Activated B cell treated with CpG ODN at 0.5 μM for 24 hours (primary cell): ENCODE measurements around the gene SH3RF3. TPM values are rescaled to one million over a fixed set of nuclear protein-coding genes. Genes with fewer than 3 reads are reported as not detected.

ENCODE experiments used
- ATAC-seq: fragments of 200-7000 bp; cut with Tn5 transposase; one replicate; pipeline ENCODE4 v1.10.0; 2021; ENCODE audit warnings: low read depth, mild to moderate bottlenecking, moderate library complexity
- CTCF ChIA-PET: fragments of 350-600 bp; sonication (Branson Sonifier 250); formaldehyde crosslinking; loops from one replicate; lab custom pipeline; 2021; ENCODE audit warnings: antibody characterized with exemption; lab: Charles Lee
- POLR2A ChIA-PET: fragments of 350-600 bp; sonication (Branson Sonifier 250); formaldehyde crosslinking; loops from one replicate; lab custom pipeline; 2021; ENCODE audit warnings: antibody characterized with exemption; lab: Charles Lee
- DNase-seq: peaks from one replicate; pipeline ENCODE4 v3.0.0; 2022
- H3K27ac Mint-ChIP-seq: one replicate; pipeline ENCODE4 v1.8.0; 2020; ENCODE audit warnings: mixed read lengths
- H3K27me3 Mint-ChIP-seq: one replicate; pipeline ENCODE4 v1.8.0; 2021; ENCODE audit warnings: mixed read lengths
- H3K36me3 Mint-ChIP-seq: one replicate; pipeline ENCODE4 v1.8.0; 2021; ENCODE audit warnings: low read depth, mixed read lengths
- H3K4me1 Mint-ChIP-seq: one replicate; pipeline ENCODE4 v1.8.0; 2021; ENCODE audit warnings: mixed read lengths
- H3K4me3 Mint-ChIP-seq: one replicate; pipeline ENCODE4 v1.8.0; 2020; ENCODE audit warnings: mild to moderate bottlenecking, mixed read lengths
- H3K9me3 Mint-ChIP-seq: one replicate; pipeline ENCODE4 v1.8.0; 2020; ENCODE audit warnings: mixed read lengths
- CTCF ChIP-seq: fragments of 200-600 bp; IDR thresholded peaks from one replicate; pipeline ENCODE4 v1.8.0; 2022; ENCODE audit warnings: antibody characterized with exemption, mild to moderate bottlenecking
- intact Hi-C: fragments of 100-400 bp; cut with micrococcal nuclease; formaldehyde crosslinking; loops from one replicate; pipeline ENCODE4 v1.15.1; 2024
- total RNA-seq: library from RNA; stranded (reverse); gene quantifications from 2 replicates; pipeline ENCODE4 v1.2.3, GENCODE V29; 2022

The SH3RF3 gene
- total RNA-seq, 1 donor from 2014 or later: 0.09 TPM

GRCh38 chr2:109528811-109529501 lies 400.0 kb downstream of the SH3RF3 start:
- DNase-seq (no peak), ATAC-seq (no peak)
- intact Hi-C loops: no loop called here
- Mint-ChIP-seq H3K4me1 (no peaks in the 10 kb centered on the region), H3K27me3 (peaks cover 6% of the 10 kb centered on the region), H3K27ac (no peak overlapping the region), H3K9me3 (no peaks in the 10 kb centered on the region), H3K4me3 (no peak overlapping the region), H3K36me3 (no peaks in the 10 kb centered on the region)
- TF ChIP-seq CTCF: no peak
- POLR2A ChIA-PET: no interaction called here
- CTCF ChIA-PET: no interaction called here

- no peak overlapping the region for H3K27ac Mint-ChIP-seq
- H3K9me3 Mint-ChIP-seq: no peaks in the 10 kb centered on the region
- no peak for TF ChIP-seq CTCF
- ATAC-seq (no peak), DNase-seq (no peak)
- ChIA-PET CTCF (no interaction called here), POLR2A (no interaction called here)
- no peak overlapping the region for H3K4me3 Mint-ChIP-seq
- H3K4me1 Mint-ChIP-seq: no peaks in the 10 kb centered on the region
- intact Hi-C loops: no loop called here
- H3K36me3 Mint-ChIP-seq: no peaks in the 10 kb centered on the region
- peaks cover 6% of the 10 kb centered on the region for H3K27me3 Mint-ChIP-seq
Measured at GRCh38 chr2:109529532-109530449, 400.8 kb downstream of the SH3RF3 start.

GRCh38 chr2:109530712-109531111 lies 401.7 kb downstream of the SH3RF3 start:
- no peak for ATAC-seq
- no peak overlapping the region for H3K4me3 Mint-ChIP-seq
- CTCF ChIA-PET: no interaction called here

GRCh38 chr2:109531221-109531620 lies 402.2 kb downstream of the SH3RF3 start:
- Mint-ChIP-seq H3K27ac (no peak overlapping the region), H3K9me3 (no peaks in the 10 kb centered on the region), H3K4me3 (no peak overlapping the region), H3K36me3 (no peaks in the 10 kb centered on the region), H3K27me3 (peaks cover 9% of the 10 kb centered on the region), H3K4me1 (no peaks in the 10 kb centered on the region)
- intact Hi-C loops: no loop called here
- ChIA-PET POLR2A (no interaction called here), CTCF (no interaction called here)
- DNase-seq (no peak), ATAC-seq (no peak)
- no peak for TF ChIP-seq CTCF

More at GRCh38 chr2:109530712-109531111, 401.7 kb downstream of the SH3RF3 start:
- POLR2A ChIA-PET: no interaction called here
- no peak overlapping the region for H3K27ac Mint-ChIP-seq
- no peak for TF ChIP-seq CTCF
- H3K9me3 Mint-ChIP-seq: no peaks in the 10 kb centered on the region
- no peaks in the 10 kb centered on the region for H3K36me3 Mint-ChIP-seq
- DNase-seq: no peak
- intact Hi-C loops: no loop called here
- no peaks in the 10 kb centered on the region for H3K4me1 Mint-ChIP-seq
- peaks cover 9% of the 10 kb centered on the region for H3K27me3 Mint-ChIP-seq
